Activated CD4-positive, alpha-beta T cell treated with anti-CD3 and anti-CD28 coated beads, Interleukin-10, Interleukin-2, amounts not matched to agents 100 ng/mL and 50 ng/mL, durations not matched to agents 16 hours and 8 hours (primary cell): ENCODE data around the gene ITPR1.

Experiments
- DNase-seq: peaks from one replicate; pipeline ENCODE4 v3.0.0-alpha.2; 2020

ITPR1 gene

DNA sequence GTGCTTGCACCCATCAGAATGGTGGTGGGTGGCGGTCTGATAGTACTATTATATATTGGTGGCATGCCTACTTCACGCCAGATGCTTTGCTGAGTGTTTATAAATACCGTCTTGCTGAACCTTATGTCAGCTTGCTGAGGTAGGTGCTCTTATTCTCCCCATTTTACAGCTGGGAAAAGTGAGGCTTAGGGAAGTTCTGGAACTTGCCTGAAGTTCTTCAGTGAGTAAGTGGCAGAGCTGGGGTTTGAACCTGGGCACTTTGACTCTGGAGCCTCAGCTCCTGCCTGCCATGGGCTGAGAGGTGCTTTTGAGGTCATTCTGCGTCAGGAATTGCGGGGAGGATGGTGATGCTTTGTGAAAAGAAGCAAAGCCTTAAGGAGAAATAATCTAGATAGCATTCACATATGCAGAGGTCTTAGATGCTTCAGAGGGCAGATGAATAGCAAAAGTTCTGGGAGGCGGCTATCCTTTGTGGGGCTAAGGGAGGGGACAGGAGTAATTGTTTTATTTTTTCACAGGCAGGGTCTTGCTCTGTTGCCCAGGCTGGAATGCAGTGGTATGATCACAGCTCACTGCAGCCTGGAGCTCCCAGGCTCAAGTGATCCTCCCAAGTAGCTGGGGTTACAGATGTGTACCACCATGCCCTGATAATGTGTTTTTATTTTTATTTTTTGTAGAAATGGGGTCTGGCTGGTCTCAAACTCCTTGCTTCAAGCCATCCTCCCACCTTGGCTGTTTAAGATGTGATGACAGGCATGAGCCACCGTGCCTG is 18.5 kb downstream of the ITPR1 start:
- DNase-seq = no peak

DNA sequence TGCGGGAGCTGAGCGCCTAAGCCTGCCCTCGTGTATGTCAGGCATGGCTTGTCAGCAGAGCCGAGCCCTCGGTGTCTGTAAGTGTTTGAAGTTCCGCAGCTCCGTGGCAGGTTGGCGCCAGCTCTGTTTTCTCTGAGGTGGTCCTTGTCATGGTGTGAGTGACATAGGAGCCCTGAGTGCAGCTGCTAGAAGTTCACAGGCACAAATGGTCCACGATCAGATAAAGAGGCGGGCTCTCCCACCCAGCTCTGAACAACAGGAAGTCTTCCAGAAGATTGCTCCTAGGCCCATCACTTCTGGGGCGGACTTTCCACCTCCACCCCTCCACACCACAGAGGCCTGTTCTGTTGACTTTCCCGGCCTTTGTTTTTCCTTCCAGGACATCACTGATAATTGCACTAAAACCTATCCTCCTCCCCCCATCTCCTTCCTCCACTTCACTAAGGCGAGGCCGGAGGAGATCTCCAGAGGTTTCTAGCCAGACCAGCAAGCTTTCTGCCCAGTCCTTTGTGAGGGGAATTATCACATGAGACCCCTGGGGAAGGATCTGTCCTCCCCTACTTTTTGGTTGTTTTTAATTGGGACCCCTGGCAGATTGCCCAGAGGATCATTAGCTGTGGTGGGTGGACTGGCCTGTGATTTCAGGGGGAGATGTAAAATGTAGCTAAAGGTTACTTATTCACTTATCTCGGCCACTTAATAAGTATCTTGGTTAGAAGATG is 19.9 kb downstream of the ITPR1 start:
- DNase-seq = no peak

DNA sequence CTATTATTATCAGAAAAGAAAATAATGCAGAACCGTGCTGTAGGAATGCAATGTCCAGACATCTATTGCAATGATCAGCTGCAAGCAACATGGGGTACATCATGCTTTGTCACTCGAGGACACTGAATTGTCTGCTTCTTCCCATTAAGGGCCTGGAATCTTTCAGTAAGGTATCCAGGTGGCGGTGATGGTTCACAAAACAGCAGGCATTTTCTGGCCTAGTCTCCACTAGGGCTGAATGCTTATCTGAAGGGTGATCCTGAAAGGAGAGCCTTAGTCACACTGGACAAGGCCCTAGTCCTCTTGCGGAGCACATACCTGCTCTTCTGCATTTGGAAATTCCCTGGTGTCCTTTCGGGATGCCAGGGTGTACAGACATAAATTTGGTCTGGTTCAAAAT is 21.2 kb downstream of the ITPR1 start:
- no peak for DNase-seq

DNA sequence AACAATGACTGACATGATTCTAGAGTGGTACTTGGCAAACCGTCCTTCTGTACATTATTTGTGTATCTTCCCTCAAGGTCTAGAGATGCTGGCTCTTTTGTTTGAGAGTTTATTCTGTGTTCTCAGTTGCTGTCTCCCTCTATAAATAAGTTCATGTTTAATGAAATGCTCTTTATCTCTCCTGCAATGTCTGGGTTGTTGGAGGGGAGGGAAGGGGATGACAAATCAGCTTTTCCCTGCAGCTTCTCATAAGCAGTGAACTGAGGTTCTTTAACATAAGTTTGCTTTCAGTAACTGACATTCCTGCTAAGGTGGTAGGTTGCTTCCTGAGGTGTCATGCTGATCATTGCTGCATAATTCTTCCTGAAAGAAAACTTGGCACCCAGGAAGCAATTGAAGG is 21.8 kb downstream of the ITPR1 start:
- no peak for DNase-seq

DNA sequence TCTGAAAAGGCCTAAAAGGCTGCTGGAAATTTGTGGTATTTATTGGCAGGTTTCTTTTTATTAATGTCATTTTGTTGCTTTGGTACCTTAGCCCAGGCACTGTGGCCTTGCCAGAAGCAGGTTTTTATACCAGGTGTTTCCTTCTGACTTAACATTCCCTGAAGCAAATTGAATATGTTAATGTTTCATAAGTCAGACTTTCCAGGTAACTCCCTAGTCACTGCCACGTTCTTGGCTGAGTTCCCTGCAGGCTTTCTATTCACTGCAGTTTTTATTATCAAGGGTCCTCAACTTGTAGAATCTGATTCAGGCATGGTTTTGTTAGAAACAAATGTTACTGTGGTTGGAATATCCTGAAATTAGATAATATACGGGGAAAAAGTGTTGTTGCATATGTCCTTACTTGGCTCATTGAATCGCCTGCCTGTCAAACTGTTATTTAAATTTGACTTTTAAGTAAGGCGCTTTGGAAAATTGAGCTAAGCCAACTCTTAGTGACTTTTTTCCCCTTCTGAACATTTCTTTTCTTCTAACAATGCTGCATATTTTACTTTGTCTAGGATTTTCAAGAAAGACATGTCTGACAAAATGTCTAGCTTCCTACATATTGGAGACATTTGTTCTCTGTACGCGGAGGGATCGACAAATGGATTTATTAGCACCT is 22.9 kb downstream of the ITPR1 start:
- no peak for DNase-seq

DNA sequence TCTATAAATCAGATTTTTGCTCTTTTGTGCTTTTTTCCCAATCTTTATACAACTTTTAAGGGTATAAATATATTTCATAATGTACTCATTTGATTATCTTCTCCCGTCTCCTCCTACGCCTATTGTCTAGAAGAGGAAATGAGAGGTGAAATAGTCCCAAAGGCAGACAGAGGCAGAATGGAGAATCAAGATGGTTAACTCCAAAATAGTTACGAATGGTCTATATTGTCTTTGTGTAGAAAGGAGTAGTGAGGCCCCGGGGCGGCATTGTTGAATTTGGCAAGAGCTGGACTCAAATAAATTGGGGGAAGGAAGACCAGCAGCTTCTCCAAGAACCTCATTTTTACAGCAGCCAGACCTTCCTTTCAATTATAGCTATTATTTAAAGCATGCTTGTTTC is 23.9 kb downstream of the ITPR1 start:
- no peak for DNase-seq

DNA sequence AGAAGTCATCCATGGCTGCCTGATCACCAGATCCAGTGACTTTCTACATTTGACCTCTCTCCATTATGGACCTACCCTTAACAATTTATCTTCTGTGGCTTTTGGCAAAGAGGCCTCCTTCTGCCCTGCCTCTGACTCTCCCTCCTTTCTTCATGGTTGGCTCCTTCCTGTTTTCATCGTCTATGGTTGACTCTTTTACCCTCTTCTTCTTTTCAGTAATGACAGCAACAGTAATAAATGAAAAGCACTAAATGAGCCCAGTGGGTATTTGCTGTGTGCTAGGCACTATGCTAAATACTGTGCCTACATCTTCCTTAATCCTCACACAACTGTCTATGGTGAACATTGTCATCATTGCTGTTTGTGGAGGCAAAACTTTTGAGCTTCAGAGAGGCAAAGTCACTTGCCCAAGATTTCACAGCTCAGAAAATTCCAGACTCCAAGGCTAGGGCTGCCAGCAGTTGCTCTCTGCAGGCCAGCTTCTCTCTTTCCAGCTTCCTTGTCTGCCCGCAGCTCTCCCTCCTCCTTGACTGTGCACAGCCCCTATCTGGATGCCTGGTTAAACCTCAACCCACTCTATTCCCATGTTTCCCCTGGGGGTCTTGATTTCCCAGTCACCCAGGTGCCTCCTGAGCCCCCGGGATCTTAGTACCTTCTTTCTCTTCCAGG is 24.6 kb downstream of the ITPR1 start:
- DNase-seq = peak; percentile 19

DNA sequence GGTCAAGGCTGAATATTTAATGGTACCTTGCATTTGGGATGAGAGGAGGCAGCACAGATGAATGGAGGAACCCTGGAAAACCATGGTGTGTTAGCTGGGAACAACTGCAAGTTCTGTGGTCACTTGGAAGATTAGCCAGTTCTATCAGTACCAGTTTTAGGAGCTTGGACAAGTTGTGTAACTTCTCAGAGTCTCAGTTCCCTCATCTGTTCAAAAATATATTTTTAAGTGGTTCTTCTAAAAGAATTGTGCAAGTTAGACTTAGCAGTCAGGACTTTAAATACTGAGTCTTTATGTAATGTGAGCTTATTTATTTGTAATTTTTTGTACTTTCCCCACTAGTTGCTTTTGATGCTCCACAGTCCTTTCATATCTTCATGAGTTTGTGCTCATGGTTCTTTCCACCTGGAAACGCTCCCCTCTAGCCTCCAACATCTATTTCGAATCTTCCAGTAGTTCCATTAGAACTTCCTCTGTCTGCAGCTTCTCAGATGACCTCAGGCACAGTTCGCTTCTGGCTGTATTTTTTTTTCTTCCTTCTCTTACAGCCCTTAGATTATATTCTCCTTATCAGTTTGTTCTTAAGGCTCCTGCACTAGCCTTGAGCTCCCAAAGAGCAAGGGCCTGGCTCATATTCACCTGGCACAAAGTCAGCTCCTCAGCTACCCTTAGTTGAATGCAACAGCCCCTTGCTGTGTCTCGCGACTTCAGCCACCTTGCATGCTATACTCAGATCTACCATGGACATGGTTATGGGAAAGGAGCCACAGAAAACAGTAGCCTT is 27.1 kb downstream of the ITPR1 start:
- DNase-seq = no peak

DNA sequence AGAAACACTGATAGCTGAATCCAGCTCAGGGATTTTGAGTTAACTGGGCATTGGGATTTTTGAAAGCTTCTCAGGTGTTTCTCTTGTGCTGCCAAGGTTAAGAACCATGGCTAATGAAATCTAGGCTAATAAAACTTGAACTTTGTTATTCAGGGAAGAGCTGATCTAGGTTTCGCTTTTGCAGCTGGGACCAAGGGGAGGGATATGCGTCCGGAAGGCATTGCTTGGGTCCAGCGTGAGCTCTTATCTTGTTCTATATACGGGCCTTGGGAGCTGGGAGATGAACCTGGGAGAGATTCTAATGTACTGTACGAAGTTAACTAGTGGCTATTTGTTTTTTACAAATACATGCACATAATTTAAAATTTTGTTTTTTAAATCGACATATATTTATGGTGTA is 29.8 kb downstream of the ITPR1 start:
- no peak for DNase-seq

DNA sequence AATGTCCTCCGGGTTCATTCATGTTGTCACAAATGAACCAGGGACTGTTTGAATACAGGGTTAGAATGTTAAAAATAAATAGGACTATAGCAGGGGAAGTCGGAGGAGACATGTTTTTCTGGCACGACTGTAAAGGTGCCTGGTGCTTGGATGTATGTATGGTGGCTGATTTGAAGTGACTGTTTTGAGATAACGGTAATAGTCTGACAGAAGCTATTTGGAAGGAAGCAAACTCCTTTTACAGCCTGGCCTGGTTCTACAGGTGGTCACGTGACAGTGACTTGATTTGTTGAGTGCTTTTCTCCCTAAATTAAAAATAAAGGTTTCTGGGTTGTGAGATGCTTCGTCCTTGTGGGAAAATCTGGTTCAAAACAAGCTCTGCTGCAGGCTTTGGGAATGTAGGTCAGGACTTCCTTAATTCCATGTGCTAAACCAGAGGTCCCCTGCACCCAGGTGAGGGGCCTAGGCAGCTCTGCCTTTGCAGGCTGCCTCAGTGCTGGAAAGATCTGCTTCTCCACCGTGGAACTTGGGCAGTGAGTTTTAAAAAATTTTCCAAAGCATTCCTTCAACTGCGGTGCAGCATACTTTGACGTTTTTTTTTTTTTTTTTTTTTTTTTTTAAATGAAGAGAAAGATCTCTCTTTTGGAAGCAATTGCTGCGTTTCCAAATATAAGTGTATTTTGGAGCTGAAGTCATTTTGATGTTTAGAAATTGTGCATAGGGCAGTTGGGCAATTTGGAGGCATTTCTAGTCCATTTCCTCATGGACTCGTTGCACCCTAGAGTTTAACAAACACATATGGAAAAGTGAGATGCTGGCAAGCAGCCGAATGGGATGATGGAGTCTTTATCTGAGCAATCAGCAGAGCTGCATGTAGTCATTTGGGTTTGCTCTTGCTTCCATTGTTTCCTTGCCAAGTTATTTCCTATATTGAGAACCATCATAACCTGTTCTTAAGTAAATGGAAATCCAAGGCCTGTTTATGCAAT is 30.9 kb downstream of the ITPR1 start:
- no peak for DNase-seq

DNA sequence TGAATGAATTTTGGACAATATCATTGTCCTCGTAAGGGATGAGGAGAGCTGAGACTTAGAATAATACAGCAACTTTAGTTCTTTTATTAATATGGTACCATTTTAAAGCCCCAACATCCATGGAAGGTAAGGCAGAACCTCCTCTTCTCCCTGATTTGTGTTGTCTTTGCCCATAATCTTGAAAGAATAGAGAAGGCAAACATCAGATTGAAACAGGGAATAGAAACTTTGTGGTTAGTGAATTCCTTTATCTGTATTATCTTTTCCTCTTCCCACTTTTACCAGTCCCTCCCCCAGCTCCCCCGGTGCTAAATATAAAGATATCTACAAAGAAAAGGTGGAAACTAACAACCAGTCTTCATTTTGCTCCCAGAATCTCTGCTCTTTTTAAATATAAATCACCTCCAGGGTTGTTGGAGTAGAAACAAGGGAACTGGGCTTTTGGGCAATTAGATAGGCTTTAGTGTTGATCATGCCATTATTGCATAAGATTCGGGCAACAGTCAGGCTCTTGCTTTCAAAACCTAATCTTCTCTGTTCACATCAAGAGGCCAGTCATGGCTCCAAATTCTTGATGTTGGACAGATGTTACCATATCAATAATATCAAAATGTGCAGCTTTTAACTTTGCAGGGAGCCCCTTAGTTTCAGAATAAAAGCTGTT is 32.5 kb downstream of the ITPR1 start:
- DNase-seq = no peak

DNA sequence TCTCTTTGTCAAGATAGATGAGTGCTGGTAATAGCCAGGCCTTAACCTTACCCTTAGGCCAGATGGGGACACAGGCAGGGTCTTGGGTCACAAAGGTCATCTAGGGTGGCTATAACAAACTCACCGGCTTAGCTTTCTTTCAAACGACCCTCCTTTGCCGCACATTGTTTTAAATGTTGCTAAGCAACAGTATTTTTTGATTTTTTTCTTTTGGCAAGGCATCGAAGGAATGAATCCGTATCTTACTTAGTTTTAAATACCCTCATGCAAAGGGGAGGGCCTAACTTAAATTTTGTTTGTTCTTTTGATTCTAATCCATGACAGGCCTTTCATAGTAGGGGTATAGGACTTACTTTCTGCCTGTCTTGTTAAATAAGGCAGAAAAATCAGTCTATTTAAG is 35.2 kb downstream of the ITPR1 start:
- no peak for DNase-seq

DNA sequence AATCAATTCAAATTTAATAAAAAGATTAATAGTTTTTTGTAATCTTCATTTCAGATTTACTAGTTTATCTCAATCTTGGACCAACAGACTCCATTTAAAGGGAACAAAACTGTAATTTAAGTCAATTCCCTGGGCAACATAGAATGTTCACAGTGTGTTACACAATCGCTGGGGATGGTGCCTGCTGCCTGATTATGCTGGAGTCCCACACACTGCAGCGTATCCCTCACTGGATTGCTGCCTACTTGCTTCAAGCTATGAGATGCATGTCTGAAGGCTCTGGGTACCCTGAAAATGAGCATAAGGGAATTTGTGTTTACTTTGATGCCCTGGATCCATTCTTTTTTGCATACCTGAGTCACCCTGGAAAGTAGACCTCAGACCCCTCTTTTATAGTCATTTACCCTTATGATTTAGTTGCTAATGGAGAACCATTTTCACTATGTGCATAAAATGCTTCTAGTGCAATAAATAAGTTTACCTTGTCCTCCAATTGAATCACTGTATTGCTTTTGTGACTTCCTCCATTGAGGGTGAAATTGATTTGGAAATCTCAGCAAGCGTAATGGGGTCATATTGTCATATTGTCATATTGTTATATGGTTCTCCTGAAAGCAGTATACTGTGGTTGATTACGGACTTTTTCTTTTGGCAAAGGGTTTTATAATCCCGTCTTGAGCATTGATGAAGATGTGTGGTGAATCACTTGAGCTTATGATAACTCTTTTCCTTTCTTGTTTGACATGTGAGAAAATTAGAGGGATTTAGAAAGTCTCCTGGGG is 35.9 kb downstream of the ITPR1 start:
- DNase-seq = no peak

DNA sequence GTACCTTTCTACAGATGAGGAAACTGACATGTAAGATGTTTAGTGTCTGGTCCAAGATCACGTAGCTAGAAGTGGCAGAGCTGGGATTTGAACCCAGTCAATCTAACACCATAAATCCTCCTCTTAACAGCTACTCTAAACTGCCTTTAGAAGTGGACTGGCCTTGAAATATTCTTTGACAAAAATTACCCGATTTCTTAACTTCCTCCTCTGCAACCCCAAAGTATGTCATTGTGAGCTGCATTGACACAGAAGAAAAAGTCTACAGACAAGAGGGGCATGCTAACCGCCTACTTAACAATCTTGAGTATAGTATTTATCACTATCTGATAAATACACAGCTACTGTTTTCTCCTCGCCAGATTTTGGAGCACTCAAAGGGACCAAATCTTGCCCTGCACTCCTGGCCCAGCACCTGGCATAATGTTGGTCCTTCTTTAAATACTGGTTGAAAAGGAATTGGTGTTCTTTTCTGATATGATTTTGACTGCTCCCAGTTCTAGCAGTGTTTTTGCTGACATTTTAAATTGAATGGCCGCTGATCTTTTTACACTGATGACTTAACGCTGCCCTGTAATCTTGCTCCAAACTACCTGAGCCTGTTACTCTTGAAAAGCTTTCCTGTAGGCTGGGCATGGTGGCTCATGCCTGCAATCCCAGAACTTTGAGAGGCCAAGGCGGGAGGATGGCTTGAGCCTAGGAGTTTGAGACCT is 36.9 kb downstream of the ITPR1 start:
- no peak for DNase-seq

DNA sequence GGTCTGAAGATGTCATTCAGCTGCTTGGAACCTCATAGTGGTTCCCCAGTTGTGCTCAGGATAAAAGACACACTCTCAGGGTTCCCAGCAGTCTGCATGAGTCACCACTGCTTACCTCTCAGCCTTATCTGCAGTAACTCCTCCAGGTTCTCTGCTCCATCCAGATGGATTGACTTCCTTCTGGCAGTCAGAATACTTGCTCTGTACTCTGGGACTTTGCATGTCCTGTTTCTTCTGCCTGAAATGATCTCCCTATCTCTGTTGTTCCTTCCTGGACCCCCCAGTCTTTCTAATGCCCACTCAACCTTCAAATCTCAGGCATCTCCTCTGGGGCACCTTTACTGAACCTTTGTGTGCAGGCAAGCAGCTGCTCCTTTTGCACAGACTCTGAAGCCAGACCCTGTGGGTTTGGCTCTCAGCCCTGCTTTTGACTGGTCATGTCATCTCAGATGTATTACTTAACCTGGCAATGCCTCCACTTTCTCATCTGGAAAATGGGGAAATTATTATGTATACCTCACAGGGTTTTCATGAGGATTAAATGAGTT is 38.4 kb downstream of the ITPR1 start:
- no peak for DNase-seq

DNA sequence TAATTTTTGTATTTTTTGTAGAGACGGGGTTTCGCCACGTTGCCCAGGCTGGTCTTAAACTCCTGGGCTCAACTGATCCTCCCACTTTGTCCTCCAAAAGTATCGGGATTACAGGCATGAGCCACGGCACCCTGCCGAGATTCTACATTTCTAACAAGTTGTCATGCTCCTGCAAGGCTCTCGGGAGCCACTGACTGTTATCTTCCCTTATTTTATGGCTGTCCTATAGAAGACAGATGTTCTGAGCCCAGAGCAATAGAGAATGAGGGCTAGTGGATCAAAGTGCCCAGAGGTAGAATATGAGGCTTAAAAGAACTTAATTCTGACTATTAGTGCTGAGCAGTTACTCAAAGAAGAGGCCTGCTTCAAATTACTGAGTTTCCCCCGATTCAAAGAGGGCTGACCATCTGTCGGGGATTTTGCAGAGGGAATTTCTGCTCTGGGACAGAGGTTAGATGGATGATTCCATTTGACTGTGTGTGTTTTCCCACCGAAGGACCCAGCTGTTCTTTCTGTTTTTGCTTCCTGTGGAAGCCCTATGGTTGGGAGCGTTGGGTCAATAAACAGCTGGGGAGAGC is 39.5 kb downstream of the ITPR1 start:
- DNase-seq = no peak

DNA sequence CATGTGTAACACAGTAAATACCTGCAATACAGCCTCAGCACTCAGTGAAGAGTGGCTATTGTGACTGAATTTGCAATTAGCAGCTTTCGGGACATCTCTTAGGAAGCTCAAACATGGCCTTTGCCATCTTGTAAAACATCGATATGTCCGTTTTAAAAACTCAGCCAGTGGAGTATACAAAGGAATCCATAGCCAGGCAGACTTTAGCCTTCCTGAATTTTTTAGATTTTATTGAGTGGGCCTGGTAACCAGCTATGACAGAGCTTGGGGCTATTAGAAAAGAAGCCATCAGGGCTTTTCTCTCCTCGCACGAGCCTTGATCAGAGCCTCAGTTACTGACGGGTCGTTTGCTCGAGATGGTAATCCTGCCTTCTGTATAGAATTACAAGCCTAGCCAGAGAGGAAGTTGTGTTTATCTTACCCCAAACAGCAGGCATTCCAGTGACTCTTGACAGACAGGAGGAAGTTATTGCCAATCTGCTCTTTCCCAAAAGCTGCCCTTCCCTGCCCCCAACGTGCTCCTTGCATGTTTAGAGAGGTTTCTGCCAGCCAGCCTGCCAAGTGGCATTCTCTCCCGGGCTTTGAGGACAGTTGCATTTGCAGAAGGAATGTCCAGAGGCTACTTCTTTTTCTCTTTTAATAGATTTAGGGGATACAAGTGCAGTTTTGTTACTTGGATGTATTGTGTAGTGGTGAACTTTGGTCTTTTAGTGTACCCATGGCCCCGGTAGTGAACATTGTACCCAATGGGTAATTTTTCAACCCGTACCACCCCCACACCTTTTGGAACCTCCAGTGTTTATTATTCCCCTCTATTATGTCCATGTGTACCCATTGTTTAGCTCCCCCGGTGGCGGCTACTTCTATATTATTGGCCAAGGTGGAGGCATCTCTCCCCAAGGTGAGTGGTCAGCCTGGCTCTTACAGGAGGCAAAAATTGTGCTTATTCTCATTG is 40.6 kb downstream of the ITPR1 start:
- no peak for DNase-seq
